ENCODE results near the gene LRRTM4. TPM values are rescaled to one million over a fixed set of nuclear protein-coding genes. Genes with fewer than 3 reads are reported as not detected.

The LRRTM4 gene
- total RNA-seq, 1 experiment from 2014 or later = 9.4 TPM

DNA sequence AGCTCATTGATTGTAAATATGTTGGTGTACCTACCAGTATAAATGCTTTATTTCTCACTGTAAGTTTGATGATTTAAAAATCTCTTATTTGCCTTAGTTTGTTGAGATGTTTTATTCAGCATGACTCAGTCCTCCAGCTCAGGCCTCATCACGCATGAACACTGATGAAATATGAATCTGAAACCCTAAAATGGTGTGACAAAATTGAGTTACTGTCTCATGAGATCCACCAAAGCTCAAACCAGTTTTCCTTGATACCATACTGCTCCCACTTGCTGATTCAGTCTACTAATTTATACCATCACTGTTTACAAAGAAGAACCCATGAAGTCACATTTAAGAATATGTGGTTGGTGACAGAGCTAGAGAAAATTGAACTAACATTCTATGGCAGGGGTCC is 524.9 kb downstream of the LRRTM4 start (continued):
- TF ChIP-seq, protein P1, sequence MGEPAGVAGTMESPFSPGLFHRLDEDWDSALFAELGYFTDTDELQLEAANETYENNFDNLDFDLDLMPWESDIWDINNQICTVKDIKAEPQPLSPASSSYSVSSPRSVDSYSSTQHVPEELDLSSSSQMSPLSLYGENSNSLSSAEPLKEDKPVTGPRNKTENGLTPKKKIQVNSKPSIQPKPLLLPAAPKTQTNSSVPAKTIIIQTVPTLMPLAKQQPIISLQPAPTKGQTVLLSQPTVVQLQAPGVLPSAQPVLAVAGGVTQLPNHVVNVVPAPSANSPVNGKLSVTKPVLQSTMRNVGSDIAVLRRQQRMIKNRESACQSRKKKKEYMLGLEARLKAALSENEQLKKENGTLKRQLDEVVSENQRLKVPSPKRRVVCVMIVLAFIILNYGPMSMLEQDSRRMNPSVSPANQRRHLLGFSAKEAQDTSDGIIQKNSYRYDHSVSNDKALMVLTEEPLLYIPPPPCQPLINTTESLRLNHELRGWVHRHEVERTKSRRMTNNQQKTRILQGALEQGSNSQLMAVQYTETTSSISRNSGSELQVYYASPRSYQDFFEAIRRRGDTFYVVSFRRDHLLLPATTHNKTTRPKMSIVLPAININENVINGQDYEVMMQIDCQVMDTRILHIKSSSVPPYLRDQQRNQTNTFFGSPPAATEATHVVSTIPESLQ (CRISPR knock-in tag; IDR thresholded peaks at IDR 0.05) = no peak
- TF ChIP-seq, protein P2, sequence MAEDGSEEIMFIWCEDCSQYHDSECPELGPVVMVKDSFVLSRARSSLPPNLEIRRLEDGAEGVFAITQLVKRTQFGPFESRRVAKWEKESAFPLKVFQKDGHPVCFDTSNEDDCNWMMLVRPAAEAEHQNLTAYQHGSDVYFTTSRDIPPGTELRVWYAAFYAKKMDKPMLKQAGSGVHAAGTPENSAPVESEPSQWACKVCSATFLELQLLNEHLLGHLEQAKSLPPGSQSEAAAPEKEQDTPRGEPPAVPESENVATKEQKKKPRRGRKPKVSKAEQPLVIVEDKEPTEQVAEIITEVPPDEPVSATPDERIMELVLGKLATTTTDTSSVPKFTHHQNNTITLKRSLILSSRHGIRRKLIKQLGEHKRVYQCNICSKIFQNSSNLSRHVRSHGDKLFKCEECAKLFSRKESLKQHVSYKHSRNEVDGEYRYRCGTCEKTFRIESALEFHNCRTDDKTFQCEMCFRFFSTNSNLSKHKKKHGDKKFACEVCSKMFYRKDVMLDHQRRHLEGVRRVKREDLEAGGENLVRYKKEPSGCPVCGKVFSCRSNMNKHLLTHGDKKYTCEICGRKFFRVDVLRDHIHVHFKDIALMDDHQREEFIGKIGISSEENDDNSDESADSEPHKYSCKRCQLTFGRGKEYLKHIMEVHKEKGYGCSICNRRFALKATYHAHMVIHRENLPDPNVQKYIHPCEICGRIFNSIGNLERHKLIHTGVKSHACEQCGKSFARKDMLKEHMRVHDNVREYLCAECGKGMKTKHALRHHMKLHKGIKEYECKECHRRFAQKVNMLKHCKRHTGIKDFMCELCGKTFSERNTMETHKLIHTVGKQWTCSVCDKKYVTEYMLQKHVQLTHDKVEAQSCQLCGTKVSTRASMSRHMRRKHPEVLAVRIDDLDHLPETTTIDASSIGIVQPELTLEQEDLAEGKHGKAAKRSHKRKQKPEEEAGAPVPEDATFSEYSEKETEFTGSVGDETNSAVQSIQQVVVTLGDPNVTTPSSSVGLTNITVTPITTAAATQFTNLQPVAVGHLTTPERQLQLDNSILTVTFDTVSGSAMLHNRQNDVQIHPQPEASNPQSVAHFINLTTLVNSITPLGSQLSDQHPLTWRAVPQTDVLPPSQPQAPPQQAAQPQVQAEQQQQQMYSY (CRISPR knock-in tag; IDR thresholded peaks at IDR 0.05) = no peak
- no peak for TF ChIP-seq KAT7 (CRISPR knock-in tag; IDR thresholded peaks at IDR 0.05; ENCODE audit: borderline replicate concordance)
- TF ChIP-seq NR1H2 (CRISPR knock-in tag; IDR thresholded peaks at IDR 0.05) = no peak
- no peak for TF ChIP-seq ZNF416 (CRISPR knock-in tag; IDR thresholded peaks at IDR 0.05)
- no peak for TF ChIP-seq ETV6 (CRISPR knock-in tag; IDR thresholded peaks at IDR 0.05)

DNA sequence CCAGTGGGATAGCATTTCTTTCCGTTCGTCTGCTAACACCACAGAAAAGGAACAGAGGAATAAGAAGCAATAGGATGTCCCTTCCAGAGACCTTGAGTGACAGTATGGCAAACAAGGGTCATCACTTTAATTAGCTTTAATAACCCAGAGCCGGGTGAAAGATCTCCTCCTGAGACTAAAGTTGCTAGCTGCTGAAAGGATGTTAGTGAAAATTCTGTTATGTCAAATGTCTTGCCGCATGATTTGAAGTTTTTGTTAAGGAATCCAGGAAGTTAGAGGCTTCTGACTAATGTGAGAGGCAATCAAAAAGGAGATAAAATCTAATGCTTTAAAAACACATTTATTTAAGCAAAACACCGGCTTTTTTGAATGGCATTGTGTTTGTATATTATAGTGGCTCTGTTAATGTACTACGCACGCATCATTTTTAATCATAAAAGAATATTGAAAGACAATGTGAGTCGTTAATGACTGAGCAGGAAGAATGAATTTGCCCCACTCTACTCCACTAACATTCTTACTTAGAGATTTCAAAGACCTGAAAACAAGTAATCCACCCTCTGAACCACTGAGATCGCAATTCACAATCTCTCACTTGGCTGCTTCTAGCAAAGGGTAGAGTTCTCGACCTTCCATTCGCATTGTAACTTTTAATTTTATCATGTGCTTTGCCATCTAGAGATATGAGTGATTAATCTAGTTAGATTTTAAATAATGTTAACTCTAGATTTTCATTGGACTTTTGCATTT is 536.6 kb downstream of the LRRTM4 start:
- Mint-ChIP-seq H3K4me1 (peaks cover 31% of the 10 kb centered on the region), H3K27me3 (ENCODE audit: low read depth) (no peaks in the 10 kb centered on the region), H3K9me3 (peaks cover 6% of the 10 kb centered on the region; the same call in 1 of the 2 replicates), H3K36me3 (no peaks in the 10 kb centered on the region), H3K4me3 (no peak overlapping the region), H3K27ac (no peak overlapping the region)
- DNase-seq (ENCODE audit: low spot score) = no peak
- POLR2A ChIA-PET = interaction anchor here (0.6 kb wide), 1 partner anchor 14 kb away, joined by 7 read pairs; no protein-coding TSS in a partner anchor
- CTCF ChIA-PET = interaction anchor here (1.2 kb wide), 1 partner anchor 32 kb away, joined by 4 read pairs; no protein-coding TSS in a partner anchor
- peak; percentile 77 for ATAC-seq
- TF ChIP-seq CBFB (CRISPR knock-in tag; IDR thresholded peaks at IDR 0.05; ENCODE audit: low read depth) (no peak), ZNF232 (CRISPR knock-in tag; IDR thresholded peaks at IDR 0.05) (no peak), ESRRA (CRISPR knock-in tag; IDR thresholded peaks at IDR 0.05; ENCODE audit: borderline replicate concordance) (no peak), NFYB (CRISPR knock-in tag; conservative IDR thresholded peaks at IDR 0.05; ENCODE audit: low read depth) (no peak), ZNF671 (CRISPR knock-in tag; IDR thresholded peaks at IDR 0.05) (no peak), NFE2L1 (CRISPR knock-in tag; IDR thresholded peaks at IDR 0.05) (no peak), JUN (CRISPR knock-in tag; IDR thresholded peaks at IDR 0.05) (no peak), ZNF423 (CRISPR knock-in tag; IDR thresholded peaks at IDR 0.05) (no peak), ZNF416 (CRISPR knock-in tag; IDR thresholded peaks at IDR 0.05) (no peak), ELF4 (CRISPR knock-in tag; IDR thresholded peaks at IDR 0.05; ENCODE audit: low read depth) (no peak)
- TF ChIP-seq, protein P3, sequence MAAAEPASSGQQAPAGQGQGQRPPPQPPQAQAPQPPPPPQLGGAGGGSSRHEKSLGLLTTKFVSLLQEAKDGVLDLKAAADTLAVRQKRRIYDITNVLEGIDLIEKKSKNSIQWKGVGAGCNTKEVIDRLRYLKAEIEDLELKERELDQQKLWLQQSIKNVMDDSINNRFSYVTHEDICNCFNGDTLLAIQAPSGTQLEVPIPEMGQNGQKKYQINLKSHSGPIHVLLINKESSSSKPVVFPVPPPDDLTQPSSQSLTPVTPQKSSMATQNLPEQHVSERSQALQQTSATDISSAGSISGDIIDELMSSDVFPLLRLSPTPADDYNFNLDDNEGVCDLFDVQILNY (CRISPR knock-in tag; IDR thresholded peaks at IDR 0.05) = no peak
- TF ChIP-seq, protein P4, sequence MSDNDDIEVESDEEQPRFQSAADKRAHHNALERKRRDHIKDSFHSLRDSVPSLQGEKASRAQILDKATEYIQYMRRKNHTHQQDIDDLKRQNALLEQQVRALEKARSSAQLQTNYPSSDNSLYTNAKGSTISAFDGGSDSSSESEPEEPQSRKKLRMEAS (CRISPR knock-in tag; IDR thresholded peaks at IDR 0.05) = no peak
- TF ChIP-seq, protein P5, sequence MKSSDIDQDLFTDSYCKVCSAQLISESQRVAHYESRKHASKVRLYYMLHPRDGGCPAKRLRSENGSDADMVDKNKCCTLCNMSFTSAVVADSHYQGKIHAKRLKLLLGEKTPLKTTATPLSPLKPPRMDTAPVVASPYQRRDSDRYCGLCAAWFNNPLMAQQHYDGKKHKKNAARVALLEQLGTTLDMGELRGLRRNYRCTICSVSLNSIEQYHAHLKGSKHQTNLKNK (CRISPR knock-in tag; IDR thresholded peaks at IDR 0.05) = no peak
- TF ChIP-seq, protein P6, sequence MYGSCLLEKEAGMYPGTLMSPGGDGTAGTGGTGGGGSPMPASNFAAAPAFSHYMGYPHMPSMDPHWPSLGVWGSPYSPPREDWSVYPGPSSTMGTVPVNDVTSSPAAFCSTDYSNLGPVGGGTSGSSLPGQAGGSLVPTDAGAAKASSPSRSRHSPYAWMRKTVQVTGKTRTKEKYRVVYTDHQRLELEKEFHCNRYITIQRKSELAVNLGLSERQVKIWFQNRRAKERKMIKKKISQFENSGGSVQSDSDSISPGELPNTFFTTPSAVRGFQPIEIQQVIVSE (CRISPR knock-in tag; IDR thresholded peaks at IDR 0.05; ENCODE audit: borderline replicate concordance) = no peak
- TF ChIP-seq, protein P7, sequence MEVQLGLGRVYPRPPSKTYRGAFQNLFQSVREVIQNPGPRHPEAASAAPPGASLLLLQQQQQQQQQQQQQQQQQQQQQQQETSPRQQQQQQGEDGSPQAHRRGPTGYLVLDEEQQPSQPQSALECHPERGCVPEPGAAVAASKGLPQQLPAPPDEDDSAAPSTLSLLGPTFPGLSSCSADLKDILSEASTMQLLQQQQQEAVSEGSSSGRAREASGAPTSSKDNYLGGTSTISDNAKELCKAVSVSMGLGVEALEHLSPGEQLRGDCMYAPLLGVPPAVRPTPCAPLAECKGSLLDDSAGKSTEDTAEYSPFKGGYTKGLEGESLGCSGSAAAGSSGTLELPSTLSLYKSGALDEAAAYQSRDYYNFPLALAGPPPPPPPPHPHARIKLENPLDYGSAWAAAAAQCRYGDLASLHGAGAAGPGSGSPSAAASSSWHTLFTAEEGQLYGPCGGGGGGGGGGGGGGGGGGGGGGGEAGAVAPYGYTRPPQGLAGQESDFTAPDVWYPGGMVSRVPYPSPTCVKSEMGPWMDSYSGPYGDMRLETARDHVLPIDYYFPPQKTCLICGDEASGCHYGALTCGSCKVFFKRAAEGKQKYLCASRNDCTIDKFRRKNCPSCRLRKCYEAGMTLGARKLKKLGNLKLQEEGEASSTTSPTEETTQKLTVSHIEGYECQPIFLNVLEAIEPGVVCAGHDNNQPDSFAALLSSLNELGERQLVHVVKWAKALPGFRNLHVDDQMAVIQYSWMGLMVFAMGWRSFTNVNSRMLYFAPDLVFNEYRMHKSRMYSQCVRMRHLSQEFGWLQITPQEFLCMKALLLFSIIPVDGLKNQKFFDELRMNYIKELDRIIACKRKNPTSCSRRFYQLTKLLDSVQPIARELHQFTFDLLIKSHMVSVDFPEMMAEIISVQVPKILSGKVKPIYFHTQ (CRISPR knock-in tag; IDR thresholded peaks at IDR 0.05) = no peak
- TF ChIP-seq, protein P8, sequence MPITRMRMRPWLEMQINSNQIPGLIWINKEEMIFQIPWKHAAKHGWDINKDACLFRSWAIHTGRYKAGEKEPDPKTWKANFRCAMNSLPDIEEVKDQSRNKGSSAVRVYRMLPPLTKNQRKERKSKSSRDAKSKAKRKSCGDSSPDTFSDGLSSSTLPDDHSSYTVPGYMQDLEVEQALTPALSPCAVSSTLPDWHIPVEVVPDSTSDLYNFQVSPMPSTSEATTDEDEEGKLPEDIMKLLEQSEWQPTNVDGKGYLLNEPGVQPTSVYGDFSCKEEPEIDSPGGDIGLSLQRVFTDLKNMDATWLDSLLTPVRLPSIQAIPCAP (CRISPR knock-in tag; IDR thresholded peaks at IDR 0.05) = no peak
- TF ChIP-seq, protein P9, sequence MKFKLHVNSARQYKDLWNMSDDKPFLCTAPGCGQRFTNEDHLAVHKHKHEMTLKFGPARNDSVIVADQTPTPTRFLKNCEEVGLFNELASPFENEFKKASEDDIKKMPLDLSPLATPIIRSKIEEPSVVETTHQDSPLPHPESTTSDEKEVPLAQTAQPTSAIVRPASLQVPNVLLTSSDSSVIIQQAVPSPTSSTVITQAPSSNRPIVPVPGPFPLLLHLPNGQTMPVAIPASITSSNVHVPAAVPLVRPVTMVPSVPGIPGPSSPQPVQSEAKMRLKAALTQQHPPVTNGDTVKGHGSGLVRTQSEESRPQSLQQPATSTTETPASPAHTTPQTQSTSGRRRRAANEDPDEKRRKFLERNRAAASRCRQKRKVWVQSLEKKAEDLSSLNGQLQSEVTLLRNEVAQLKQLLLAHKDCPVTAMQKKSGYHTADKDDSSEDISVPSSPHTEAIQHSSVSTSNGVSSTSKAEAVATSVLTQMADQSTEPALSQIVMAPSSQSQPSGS (CRISPR knock-in tag; IDR thresholded peaks at IDR 0.05; ENCODE audit: borderline replicate concordance, low read depth) = no peak

Data from WTC11 (cell line).